ENCODE results near the gene LRP8.

Gene LRP8

GRCh38 chr1:53266038-53266437 lies 61.8 kb downstream of the LRP8 start:
- no peak for DNase-seq (ENCODE audit: low read depth in 4 of 4, low spot score in 1 of 4)

- DNase-seq (ENCODE audit: low read depth in 4 of 4, low spot score in 1 of 4), result no peak
Measured at GRCh38 chr1:53265581-53265980, 62.3 kb downstream of the LRP8 start.

DNA sequence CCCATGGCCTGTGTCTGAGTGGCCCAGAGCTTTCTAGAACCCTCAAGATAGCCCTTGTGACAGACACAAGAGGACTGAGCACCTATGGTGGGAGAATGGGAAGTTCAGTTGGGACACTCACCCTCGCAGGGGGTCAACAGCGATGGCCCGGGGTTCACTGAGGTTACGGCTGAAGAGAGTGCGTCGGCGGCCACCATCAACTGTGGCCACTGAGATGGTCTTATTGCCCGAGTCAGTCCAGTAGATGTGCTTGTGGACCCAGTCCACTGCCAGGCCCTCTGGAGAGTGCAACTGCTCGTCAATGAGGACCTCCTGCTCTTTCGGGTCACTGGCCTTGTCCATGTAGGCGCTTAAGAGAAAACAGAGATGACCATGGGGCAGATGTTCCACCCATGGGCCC lies 63.8 kb downstream of the LRP8 start:
- no peak for DNase-seq (ENCODE audit: low read depth in 4 of 4, low spot score in 1 of 4)

- DNase-seq (ENCODE audit: low read depth in 4 of 4, low spot score in 1 of 4), result no peak
Measured at GRCh38 chr1:53262000-53262399, 65.9 kb downstream of the LRP8 start.

DNA sequence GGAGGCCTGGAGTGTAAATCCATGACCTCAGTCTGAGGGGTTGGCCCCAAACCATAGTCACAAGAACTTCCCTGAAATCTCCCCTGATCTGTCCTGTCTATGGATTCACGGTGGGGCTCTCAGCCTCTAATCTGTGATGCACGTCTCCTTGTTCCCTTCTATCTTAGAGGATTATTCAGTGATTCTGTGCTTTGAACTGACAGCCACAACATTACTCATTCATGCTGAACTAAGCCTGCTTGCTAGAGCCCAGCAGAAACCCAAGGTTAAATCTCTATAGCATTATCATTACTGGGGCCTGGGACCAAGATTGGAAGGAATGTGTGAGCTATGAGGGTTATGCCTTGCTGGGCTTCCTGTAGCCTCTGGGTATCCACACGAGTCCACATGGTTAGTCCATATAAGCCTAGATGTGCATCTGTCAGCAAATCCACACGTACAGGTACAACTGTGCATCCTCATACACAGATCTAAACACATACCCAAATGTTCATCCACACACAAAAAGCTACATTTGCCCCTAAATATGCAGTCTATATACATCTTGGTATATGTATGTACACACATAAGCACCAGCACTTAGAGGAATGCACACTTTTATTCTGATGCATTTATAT lies 67.1 kb downstream of the LRP8 start:
- no peak for DNase-seq (ENCODE audit: low read depth in 4 of 4, low spot score in 1 of 4)

GRCh38 chr1:53259932-53260331 lies 67.9 kb downstream of the LRP8 start:
- no peak for DNase-seq (ENCODE audit: low read depth in 4 of 4, low spot score in 1 of 4)

DNA sequence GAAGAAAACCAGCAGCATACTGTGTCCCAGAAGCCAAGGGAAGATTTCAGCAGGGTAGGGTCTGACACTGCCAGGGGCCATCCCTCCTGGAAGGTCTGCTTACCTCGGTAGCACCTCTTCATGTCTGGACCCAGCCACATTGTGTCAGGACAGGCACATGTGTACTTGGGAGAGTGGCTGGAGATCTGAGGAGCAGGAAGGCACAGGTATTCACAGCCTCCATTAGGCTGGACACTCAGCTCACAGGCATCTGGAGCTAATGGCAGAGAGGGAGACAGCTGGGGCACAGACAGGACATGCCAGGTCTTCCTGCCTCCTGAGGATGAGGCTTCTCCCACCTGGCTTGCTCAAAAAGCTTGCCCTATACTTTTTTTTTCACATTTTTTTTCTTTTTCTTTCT lies 69.7 kb downstream of the LRP8 start:
- no peak for DNase-seq (ENCODE audit: low read depth in 4 of 4, low spot score in 1 of 4)

- no peak for DNase-seq (ENCODE audit: low read depth in 4 of 4, low spot score in 1 of 4)
Measured at GRCh38 chr1:53257454-53258081, 70.3 kb downstream of the LRP8 start.

DNA sequence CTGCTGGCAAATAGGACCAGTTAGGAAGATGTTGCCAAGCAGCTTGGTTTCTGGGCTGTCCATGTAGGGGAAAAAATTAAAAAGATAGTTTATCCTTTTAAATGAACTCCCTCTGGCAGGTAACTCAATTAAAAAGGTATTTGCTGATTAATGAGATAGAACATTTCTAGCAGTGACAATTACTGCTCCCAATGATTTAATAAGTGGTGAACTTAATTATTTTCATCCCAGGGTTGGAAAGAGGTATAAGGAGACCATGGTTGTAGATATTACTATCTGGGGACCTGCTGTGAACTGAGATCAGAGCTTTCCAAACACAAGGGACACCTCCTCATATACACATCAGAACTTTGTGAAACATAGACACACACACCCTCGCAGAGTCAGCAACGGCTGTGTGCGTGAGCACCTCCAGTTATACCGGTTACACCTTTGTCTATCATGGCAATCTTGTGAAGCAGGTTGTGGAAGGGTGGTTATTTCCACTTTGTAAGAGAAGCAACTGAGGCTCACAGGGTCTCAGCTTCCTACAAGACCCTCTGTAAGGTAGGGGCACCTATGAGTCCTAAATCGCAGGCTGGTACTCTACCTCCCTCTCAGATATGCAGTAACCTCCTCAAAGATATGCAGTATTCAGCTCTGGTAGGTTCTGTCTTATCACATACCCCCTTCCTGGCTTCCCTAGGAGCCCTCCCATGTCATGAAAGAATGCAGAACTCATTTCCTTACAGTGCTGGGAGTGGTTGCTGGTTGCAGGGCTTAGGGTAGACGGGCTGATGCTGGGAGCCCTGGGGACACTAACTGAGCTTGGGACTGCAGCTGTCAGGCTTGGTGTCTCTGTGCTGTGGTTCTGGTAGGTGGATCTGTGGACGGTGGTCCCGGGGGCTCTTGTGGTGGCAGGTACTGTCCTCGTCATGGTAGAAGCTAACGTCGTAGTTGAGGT lies 71.1 kb downstream of the LRP8 start:
- DNase-seq (ENCODE audit: low read depth in 4 of 4, low spot score in 1 of 4), result no peak

GRCh38 chr1:53255031-53255430 lies 72.8 kb downstream of the LRP8 start:
- no peak for DNase-seq (ENCODE audit: low read depth in 4 of 4, low spot score in 1 of 4)

- DNase-seq (ENCODE audit: low read depth in 4 of 4, low spot score in 1 of 4), result no peak
Measured at GRCh38 chr1:53254011-53254640, 73.7 kb downstream of the LRP8 start.

DNA sequence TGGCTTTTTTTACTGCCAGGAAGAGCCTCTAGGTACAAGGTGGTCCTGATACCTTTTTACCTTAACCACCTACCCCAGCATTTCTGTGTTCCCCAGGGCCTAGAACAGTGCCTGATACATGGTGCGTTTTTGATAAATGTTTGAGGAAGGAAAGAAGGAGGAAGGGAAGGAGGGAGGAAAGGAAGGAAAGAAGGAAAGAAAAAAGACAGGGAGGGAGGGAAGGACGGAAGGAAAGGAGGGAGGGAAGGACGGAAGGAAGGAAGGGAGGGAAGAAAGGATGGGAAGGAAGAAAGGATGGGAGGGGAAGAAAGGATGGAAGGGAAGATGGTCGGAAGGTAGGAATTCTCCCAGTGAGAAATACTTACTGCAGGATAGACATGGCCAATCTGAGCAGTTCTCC lies 77.5 kb downstream of the LRP8 start:
- DNase-seq (ENCODE audit: low read depth in 4 of 4, low spot score in 1 of 4), result no peak

GRCh38 chr1:53249706-53250105 lies 78.2 kb downstream of the LRP8 start:
- no peak for DNase-seq (ENCODE audit: low read depth in 4 of 4, low spot score in 1 of 4)

DNA sequence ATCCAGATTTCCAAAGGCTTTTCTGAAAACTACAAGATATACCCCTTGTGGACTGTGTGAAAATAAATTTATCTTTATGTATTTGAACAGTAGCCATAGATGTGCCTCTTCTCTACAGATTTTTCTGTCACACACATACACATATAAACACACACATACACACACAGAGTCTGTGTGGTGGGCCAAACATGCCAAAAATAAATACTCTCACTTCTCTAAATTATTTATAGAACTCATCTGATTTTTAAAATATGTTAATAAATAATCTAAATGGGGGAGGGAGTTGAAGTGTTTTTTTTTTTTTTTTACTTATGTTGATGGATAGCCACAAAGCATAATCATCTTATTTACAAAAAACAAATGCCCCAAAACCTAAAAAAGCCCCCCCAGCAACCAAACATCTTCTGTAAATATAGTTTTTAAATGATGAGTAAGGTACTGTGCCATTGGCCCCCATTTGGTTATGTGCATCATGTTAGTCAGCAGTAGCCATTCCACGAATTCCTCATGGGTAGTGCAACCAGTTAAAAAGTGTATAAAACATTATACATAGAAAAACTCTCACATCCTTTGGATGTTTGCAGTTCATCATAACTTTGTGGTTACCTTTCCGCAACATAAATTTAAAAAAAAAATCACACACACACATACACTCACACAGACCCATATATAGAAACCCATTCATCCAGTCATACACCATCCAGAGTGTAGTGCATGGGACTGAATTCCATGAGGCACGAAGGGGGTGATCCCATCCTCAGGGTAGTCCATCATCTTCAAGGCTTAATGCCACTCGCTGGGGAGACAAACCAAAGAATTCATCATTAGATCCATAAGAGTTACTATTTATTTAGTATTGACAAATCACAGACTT lies 81.4 kb downstream of the LRP8 start:
- no peak for DNase-seq (ENCODE audit: low read depth in 4 of 4, low spot score in 1 of 4)

- no peak for DNase-seq (ENCODE audit: low read depth in 4 of 4, low spot score in 1 of 4)
Measured at GRCh38 chr1:53244141-53244540, 83.7 kb downstream of the LRP8 start.

- no peak for DNase-seq (ENCODE audit: low read depth in 4 of 4, low spot score in 1 of 4)
Measured at GRCh38 chr1:53242381-53242780, 85.5 kb downstream of the LRP8 start.

DNA sequence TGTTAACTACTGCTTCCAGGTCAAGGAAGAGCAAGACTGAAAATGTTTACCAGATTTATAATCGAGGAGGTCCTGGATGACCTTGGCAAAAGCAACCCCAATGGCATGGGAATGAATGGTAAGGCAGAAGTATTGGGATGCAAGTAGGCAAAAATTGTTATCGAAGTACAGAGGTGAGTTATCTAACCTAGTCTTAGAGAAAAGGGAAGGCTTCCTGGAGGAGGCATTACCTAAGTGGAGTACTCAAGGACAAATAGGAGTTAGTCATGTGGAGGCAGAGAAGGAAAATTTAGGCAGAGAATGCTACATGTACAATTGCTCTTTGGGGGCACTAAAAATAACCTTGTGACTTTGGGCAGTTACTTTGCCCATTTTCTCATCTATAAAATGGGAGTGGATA lies 86.0 kb downstream of the LRP8 start:
- DNase-seq (ENCODE audit: low read depth in 4 of 4, low spot score in 1 of 4), result no peak

- peak; percentile 87 to 92 (median 90) for DNase-seq (ENCODE audit: low read depth in 4 of 4, low spot score in 1 of 4)
Measured at GRCh38 chr1:53238197-53239155, 89.4 kb downstream of the LRP8 start, which contains the start of gene MAGOH. MAGOH (minus strand) TSS chr1:53238518; CDS start chr1:53238448, 70 bp downstream.

DNA sequence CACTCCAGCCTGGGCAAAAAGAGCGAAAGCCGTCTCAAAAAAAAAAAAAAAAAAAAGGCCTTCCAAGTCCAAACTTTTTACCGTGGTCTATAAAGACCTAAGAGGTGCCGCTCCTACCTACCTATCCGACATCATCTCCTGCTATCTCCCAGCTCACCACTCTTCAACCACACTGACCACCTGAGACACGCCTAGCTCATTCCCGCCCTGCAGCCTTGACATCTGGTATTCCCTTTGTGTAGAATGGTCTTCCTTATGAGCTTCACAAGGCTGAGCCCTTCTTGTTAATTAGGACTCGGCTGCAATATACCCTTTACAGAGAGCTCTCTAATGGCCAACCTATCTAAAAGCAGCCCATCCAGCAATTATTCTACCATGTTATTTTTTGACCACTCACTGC lies 90.2 kb downstream of the LRP8 start:
- no peak for DNase-seq (ENCODE audit: low read depth in 4 of 4, low spot score in 1 of 4)

DNA sequence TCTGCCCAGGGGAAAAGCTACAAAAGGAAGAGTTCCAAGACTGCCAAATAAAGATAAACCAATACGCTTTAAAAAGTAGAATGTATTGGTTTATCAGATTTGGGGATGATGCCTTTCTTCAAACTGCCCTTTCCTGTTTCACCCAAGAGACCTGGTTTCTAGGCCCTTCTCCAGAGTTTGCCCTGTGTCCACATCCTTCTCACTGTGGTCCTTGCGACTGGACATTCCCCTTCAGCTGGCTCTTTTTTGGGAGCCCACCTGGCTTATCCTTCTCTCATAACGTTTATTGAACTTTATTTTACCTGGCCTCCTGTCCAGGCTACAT lies 106.9 kb downstream of the LRP8 start:
- DNase-seq (ENCODE audit: low read depth in 4 of 4, low spot score in 1 of 4), result no peak

Measured in stimulated activated CD4-positive, alpha-beta T cell treated with anti-CD3 and anti-CD28 coated beads, Interleukin-1b, Interleukin-23, amount 100 ng/mL, for 24 hours (primary cell).